GM21737 (cell line): ENCODE results near the gene ZNF530.

Experiments used
- ATAC-seq: cut with Tn5 transposase; IDR thresholded peaks from one replicate; pipeline ENCODE4 v1.9.1; 2021; ENCODE audit warnings: mild to moderate bottlenecking, moderate library complexity; ENCODE audit not compliant: unreplicated experiment

Gene ZNF530

GRCh38 chr19:57613941-57614743, 14.5 kb downstream of the ZNF530 start, which contains the start of gene ZNF134:
Gene ZNF134 (plus strand): TSS chr19:57614242. CDS start chr19:57619469, 5,227 bp downstream.
- peak; percentile 91 for ATAC-seq

GRCh38 chr19:57615346-57615745, 15.7 kb downstream of the ZNF530 start:
- ATAC-seq, result no peak

DNA sequence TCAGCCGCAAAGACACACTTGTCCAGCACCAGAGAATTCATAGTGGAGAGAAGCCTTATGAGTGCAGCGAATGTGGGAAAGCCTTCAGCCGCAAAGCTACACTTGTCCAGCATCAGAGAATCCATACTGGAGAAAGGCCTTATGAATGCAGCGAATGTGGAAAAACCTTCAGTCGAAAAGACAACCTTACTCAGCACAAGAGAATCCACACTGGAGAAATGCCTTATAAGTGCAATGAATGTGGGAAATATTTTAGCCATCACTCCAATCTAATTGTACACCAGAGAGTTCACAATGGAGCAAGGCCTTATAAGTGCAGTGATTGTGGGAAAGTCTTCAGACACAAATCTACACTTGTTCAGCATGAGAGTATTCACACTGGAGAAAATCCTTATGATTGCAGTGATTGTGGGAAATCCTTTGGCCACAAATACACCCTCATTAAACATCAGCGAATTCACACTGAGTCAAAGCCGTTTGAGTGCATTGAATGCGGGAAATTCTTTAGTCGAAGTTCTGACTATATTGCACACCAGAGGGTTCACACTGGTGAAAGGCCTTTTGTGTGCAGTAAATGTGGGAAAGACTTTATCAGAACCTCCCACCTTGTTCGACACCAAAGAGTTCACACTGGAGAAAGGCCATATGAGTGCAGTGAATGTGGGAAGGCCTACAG, 21.1 kb downstream of the ZNF530 start:
- ATAC-seq, result no peak

- no peak for ATAC-seq
Measured at GRCh38 chr19:57623091-57623490, 23.4 kb downstream of the ZNF530 start.

DNA sequence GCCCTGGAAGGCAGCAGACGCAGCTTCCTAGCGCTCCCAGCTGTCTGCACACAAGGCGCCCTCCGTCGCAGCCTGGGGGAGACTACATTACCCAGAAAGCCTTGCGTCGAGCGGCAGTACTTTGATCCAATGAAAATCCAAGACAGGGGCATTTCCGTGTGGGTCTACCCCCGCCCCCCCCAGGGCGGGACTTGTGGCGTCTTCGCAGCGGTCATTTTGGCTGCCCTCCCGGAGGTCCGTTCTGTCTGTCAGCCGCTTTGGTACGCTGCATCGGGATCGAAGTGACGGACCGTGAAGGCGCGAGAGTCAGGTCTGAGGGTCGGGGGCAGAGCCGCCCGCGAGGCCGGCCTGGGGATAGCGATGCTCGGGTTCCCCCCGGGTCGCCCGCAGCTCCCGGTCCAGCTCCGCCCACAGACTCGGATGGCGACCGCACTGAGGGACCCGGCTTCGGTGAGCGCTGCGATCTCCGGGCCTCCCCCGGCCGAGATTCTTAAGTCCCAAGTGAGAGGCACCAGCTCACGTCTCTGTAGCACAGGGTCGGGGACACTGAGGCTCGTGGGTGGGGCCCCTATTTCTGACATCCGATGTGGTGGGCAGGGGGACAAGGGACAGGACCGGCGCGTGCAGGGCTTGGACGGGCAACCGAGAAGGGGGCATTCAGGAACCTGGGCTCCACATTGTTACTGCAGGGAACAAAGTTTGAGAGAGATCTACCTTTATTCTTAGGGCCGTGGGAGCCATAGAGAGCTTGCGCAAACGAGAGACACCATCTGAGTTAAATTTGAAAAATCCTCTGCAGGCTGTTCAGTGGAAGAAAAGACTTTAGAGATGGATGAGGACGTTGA, 33.5 kb downstream of the ZNF530 start, which contains the start of gene ZNF211:
Gene ZNF211, plus strand, starts transcription at position 182 of the 845 bp plus-strand sequence. Its CDS starts 179 bp downstream, at position 361.
- ATAC-seq, result peak; percentile 95

DNA sequence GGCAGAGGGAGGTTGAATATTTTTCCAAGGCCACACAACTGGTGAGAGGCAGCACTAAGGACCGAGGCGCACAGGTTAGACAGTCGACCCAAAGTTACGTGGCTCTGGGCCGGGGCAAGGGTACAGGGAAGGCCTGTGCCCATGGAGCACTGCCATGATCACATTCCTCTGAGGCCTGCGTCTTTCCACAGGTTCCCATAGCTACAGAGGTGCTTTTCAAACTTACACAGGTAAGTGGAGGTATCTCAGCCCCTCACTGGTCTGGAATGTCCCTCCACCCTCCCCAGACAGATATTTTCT, 34.1 kb downstream of the ZNF530 start:
- no peak for ATAC-seq

- no peak for ATAC-seq
Measured at GRCh38 chr19:57637379-57637778, 37.7 kb downstream of the ZNF530 start.

GRCh38 chr19:57641715-57642234, 42.1 kb downstream of the ZNF530 start:
- no peak for ATAC-seq

- ATAC-seq, result no peak
Measured at GRCh38 chr19:57642396-57643046, 42.8 kb downstream of the ZNF530 start.

DNA sequence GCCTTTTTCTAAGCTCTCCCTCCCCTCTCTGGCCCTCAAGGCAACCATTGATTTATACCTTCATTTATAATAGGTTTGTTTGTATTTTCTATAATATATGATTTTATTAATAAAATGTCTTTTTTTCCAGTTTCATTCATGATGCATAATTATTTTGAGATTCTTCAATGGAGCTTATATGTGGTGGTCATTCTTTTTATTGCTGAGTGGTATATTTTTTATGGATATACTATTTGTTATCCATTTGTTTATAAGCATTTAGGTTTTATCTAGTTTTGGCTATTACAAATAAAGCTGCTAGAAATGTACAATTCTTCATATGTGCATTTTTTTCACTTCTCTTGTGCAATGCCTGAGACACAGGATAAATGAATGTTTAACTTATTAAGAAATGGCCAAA, 44.0 kb downstream of the ZNF530 start:
- ATAC-seq, result no peak

DNA sequence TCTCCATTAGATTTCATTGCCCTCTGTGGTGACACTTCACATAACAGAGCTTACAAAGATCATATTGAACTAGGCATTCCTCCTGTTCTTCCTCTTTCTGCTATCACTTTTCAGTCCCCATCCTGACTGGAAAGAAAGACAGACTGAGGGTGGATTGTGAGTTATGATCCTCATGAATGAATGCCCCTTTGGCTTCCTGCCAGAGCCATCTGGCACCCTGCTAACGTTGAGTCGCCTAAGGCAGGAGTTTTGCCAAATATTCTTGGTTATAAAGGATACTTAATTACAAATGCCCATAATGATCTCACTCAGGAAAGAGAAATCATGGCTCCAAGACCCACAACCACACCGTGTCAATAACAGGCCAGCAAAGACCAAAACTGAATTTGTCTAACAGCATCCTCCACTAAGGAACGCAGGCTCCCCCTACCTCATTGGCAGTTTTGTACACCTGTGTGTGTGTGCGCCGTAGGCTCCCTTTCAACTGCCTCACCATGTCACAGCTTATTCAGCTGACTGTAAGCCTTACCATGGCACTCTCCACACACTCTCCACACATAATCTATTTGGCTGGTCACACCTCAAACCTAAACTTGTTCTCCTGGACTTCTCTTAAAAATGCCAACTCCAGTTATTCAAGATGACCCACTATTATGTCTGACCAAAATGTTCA, 48.8 kb downstream of the ZNF530 start:
- no peak for ATAC-seq

- ATAC-seq, result no peak
Measured at GRCh38 chr19:57651654-57651996, 51.9 kb downstream of the ZNF530 start.

- ATAC-seq, result no peak
Measured at GRCh38 chr19:57653689-57654088, 54.0 kb downstream of the ZNF530 start.

DNA sequence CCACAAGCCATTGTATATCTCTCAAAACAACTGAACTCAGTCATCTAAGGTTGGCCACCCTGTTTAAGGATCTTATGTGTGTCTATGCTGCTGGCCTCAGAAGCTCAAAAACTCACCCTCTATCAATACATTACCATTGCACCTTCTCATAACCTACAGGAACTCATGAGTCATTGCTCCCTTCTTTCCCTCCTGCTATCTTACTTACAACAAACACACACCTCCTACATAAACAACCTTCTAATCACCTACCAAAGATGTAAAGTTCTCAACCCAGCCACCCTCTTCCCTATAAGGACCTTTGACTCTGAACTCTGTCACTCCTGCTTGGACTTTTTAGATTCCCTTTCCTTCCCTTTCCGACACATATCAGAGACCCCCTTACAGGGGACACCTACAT, 55.8 kb downstream of the ZNF530 start:
- ATAC-seq, result no peak

DNA sequence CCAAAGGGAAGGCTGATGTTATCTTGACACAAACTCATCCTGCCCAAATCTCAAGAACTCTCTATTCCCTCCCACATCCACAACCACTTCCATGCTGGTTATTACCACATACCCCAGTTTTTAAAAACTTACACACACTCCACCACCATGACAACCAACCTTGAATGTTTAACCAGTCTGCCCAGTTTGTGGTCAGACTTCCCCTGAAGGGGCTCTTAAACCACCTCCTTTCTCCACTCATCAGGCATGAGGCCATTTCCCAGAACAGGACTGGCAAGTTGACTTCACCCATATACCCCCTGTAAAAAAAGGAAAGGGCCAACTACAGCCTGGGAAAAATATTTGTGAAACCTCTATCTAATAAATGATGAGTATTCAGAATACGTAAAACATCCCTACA, 56.7 kb downstream of the ZNF530 start:
- no peak for ATAC-seq
